HG02623 (cell line): ENCODE results near the gene CGB5.
"Not testable (repeated sequence)": the region's sequence is repeated elsewhere in the genome, so short reads cannot be mapped to it uniquely, and the experiment has no call there.

Experiments
- ATAC-seq: cut with Tn5 transposase; IDR thresholded peaks from one replicate; pipeline ENCODE4 v1.9.1; 2021; ENCODE audit warnings: moderate library complexity; ENCODE audit not compliant: unreplicated experiment

The CGB5 gene

GRCh38 chr19:49020931-49021895, 22.4 kb upstream of the CGB5 start:
- ATAC-seq: no peak

DNA sequence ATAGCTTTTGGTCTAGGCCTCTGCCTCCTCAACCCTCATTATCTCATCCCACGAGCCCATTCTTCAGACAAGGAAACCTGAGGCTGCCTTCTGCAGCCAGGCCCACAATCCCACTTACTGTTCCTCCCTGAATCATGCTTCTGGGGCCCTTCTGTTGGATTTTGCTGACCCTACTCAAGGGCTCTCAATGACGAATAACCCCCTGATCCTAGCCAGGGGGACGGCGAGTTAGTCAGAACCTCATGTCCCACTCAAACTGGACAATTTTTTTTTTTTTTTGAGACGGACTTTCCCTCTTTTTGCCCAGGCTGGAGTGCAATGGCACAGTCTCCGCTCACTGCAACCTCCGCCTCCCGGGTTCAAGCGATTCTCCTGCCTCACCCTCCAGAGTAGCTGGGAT, 21.5 kb upstream of the CGB5 start:
- no peak for ATAC-seq

GRCh38 chr19:49024233-49024632, 19.4 kb upstream of the CGB5 start, which contains the start of gene CGB3:
TSS of gene CGB3 (minus strand) at chr19:49024333. CDS start at chr19:49023971, 362 bp downstream.
- not testable (repeated sequence) for ATAC-seq

DNA sequence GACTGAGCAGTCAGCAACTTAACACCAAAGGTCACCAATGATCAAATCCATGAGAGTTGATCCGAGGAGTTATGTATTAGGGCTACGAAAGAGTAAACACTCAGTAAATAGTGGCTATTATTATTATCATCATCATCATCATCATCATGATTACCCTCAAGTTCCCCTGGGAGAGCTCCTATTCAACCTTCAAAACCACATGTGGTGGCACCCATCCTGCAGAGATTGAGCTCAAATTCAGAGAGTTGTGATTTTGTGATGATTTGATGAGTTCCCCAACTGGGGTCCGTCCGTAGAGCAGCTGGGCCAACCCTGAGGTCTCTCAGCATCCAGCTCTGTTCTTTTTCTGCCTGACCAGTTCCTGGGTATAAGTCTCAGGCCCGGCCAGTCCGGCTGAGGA, 18.6 kb upstream of the CGB5 start:
- not testable (repeated sequence) for ATAC-seq

DNA sequence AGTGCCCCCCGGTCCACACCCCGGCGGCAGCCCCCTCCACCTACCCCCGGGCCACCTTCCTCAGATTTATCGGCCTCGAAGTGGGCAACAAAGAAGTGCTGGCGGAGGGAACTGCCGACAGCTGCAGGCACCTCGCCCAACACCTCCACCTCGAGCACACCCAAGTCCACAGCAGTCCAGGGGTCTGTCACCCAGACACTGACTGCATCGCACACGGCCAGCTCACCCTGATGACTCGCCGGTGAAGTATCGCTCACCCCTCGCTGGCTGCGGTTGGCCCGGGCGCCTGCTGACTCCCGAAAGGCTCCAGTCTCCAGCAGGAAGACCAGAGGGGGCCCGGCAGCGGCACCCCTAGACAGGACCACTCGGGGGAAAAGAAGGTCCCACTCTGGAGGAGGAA, 18.0 kb upstream of the CGB5 start:
- ATAC-seq: not testable (repeated sequence)

GRCh38 chr19:49028686-49029085, 15.0 kb upstream of the CGB5 start:
- not testable (repeated sequence) for ATAC-seq

GRCh38 chr19:49029749-49030148, 13.9 kb upstream of the CGB5 start:
- not testable (repeated sequence) for ATAC-seq

- not testable (repeated sequence) for ATAC-seq
Observed at GRCh38 chr19:49030323-49030722, 13.3 kb upstream of the CGB5 start.

- ATAC-seq: not testable (repeated sequence)
Observed at GRCh38 chr19:49031642-49032301, 11.9 kb upstream of the CGB5 start, which contains the start of gene CGB2. TSS of gene CGB2 (plus strand) at chr19:49031890. CDS start at chr19:49032096, 206 bp downstream.

DNA sequence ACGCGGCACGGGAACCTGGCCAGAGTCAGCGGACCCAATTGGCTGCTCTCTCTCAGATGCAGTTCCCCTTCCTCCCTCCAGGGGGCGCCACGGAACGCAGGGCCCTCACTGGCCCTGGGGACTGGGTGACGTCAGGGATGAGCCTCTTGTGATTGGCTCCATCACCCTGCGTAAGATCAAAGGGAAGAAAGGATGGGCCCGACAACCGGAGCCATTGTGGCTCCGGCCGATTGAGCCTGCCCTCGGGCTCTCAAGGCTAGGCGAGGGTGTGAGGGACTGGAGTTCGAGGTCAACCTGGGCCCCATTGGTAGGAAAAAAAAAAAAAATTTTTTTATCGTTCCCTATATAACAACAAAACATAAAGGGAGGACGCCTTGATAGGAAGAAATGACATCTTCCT, 6.8 kb upstream of the CGB5 start, which contains the start of gene CGB1:
TSS of gene CGB1 (minus strand) at position 81 of the 400 bp plus-strand sequence. CDS start 184 bp downstream, outside the sequence.
- ATAC-seq: not testable (repeated sequence)

DNA sequence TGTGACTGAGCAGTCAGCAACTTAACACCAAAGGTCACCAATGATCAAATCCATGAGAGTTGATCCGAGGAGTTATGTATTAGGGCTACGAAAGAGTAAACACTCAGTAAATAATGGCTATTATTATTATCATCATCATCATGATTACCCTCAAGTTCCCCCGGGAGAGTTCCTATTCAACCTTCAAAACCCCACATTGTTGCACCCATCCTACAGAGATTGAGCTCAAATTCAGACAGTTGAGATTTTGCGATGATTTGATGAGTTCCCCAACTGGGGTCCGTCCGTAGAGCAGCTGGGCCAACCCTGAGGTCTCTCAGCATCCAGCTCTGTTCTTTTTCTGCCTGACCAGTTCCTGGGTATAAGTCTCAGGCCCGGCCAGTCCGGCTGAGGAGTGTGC, 5.5 kb upstream of the CGB5 start:
- ATAC-seq: not testable (repeated sequence)

GRCh38 chr19:49038557-49039276, 4.9 kb upstream of the CGB5 start:
- ATAC-seq: not testable (repeated sequence)

DNA sequence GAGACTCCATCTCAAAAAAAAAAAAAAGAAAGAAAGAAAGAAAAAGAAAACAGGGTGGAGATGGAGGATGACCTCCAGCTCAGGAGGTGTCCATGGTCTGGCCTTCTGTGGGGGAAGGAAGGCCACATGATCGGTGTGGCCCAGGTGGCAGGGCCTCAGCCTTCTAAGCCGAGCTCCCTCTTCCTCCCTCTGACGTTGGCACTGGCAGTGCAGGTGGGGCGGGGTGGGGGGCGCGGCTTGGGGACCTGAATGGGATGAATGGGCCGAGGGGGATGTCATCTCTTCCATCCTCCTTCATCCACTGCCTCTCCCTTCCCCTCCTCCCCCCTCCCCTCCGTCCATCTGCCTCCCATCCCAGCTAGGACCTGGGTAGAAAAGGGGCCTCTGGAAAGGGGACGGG, 3.9 kb upstream of the CGB5 start:
- not testable (repeated sequence) for ATAC-seq

DNA sequence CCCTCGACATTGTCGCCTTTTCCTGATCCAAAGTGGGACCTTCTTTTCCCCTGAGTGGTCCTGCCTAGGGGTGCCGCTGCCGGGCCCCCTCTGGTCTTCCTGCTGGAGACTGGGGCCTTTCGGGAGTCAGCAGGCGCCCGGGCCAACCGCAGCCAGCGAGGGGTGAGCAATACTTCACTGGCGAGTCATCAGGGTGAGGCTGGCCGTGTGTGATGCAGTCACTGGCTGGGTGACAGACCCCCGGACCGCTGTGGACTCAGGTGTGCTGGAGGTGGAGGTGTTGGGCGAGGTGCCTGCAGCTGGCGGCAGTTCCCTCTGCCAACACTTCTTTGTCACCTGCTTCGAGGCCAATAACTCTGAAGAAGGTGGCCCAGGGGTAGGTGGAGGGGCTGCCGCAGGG, 1.5 kb upstream of the CGB5 start:
- no peak for ATAC-seq

GRCh38 chr19:49042666-49043065, 982 bp upstream of the CGB5 start:
- ATAC-seq: not testable (repeated sequence)

GRCh38 chr19:49049011-49049410, 5.4 kb downstream of the CGB5 start, which contains the start of gene CGB8:
TSS of gene CGB8 (minus strand) at chr19:49049111. CDS start at chr19:49048739, 372 bp downstream.
- not testable (repeated sequence) for ATAC-seq

GRCh38 chr19:49049834-49050233, 6.2 kb downstream of the CGB5 start:
- not testable (repeated sequence) for ATAC-seq

DNA sequence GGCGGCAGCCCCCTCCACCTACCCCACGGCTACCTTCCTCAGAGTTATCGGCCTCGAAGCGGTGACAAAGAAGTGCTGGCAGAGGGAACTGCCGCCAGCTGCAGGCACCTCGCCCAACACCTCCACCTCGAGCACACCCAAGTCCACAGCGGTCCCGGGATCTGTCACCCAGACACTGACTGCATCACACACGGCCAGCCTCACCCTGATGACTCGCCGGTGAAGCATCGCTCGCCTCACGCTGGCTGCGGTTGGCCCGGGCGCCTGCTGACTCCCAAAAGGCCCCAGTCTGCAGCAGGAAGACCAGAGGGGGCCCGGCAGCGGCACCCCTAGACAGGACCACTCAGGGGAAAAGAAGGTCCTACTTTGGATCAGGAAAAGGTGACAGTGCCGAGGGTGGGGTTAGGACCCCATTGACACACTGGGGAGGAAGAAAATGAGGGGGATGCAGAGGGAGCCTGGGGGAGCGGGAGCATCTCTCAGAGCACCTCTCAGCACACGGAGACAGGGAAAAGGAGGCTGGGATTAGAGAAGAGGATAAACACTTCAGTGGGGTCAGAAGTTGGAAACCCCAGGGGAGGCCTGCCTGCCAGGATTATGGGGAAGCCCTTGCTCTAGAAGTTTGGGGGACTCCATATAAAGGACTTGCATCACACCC, 6.9 kb downstream of the CGB5 start:
- ATAC-seq: not testable (repeated sequence)

GRCh38 chr19:49056101-49056901, 12.7 kb downstream of the CGB5 start:
- ATAC-seq: no peak
